ENCODE data around the gene MEF2D.

MEF2D gene

GRCh38 chr1:156530006-156530405 is 29.4 kb upstream of the MEF2D start:
- H3K4me3 ChIP-seq (ENCODE audit: low read depth in 1 of 2, low read length in 1 of 2): no peak overlapping the region
- no peaks in the 10 kb centered on the region for H3K9me3 ChIP-seq
- H3K27me3 ChIP-seq: no peaks in the 10 kb centered on the region
- no peaks in the 10 kb centered on the region for H3K4me1 ChIP-seq (ENCODE audit: control insufficient read depth in 1 of 2, insufficient read depth in 1 of 2, low read depth in 1 of 2, low read length in 1 of 2)
- peaks cover 81% of the 10 kb centered on the region for H3K36me3 ChIP-seq
- no peak overlapping the region for H3K27ac ChIP-seq
- no peak for TF ChIP-seq CTCF (IDR thresholded peaks at IDR 0.05)

- Histone ChIP-seq H3K27ac (no peak overlapping the region), H3K36me3 (peaks cover 70% of the 10 kb centered on the region), H3K4me1 (ENCODE audit: control insufficient read depth in 1 of 2, insufficient read depth in 1 of 2, low read depth in 1 of 2, low read length in 1 of 2) (peaks cover 0 to 6% of the 10 kb centered on the region in 2 experiments), H3K27me3 (no peaks in the 10 kb centered on the region), H3K4me3 (ENCODE audit: low read depth in 1 of 2, low read length in 1 of 2) (no peak overlapping the region), H3K9me3 (no peaks in the 10 kb centered on the region)
- TF ChIP-seq CTCF (IDR thresholded peaks at IDR 0.05): no peak
Measured at GRCh38 chr1:156528875-156529425, 28.4 kb upstream of the MEF2D start.

- peaks cover 63% of the 10 kb centered on the region for H3K36me3 ChIP-seq
Measured at GRCh38 chr1:156528231-156528630, 27.7 kb upstream of the MEF2D start.

GRCh38 chr1:156527584-156527983 is 27.0 kb upstream of the MEF2D start:
- Histone ChIP-seq H3K27me3 (no peaks in the 10 kb centered on the region), H3K9me3 (no peaks in the 10 kb centered on the region), H3K4me3 (ENCODE audit: low read depth in 1 of 2, low read length in 1 of 2) (no peak overlapping the region), H3K36me3 (peaks cover 57% of the 10 kb centered on the region), H3K27ac (no peak overlapping the region), H3K4me1 (ENCODE audit: control insufficient read depth in 1 of 2, insufficient read depth in 1 of 2, low read depth in 1 of 2, low read length in 1 of 2) (peaks cover 0 to 6% of the 10 kb centered on the region in 2 experiments)
- TF ChIP-seq CTCF (IDR thresholded peaks at IDR 0.05): no peak

More at GRCh38 chr1:156528231-156528630, 27.7 kb upstream of the MEF2D start:
- no peak for TF ChIP-seq CTCF (IDR thresholded peaks at IDR 0.05)
- Histone ChIP-seq H3K4me3 (ENCODE audit: low read depth in 1 of 2, low read length in 1 of 2) (no peak overlapping the region), H3K9me3 (no peaks in the 10 kb centered on the region), H3K27ac (no peak overlapping the region), H3K4me1 (ENCODE audit: control insufficient read depth in 1 of 2, insufficient read depth in 1 of 2, low read depth in 1 of 2, low read length in 1 of 2) (peaks cover 0 to 6% of the 10 kb centered on the region in 2 experiments), H3K27me3 (no peaks in the 10 kb centered on the region)

GRCh38 chr1:156525856-156526489 is 25.4 kb upstream of the MEF2D start:
- H3K27ac ChIP-seq: no peak overlapping the region
- no peak for TF ChIP-seq CTCF (IDR thresholded peaks at IDR 0.05)

More at GRCh38 chr1:156525856-156526489, 25.4 kb upstream of the MEF2D start:
- peaks cover 0 to 6% of the 10 kb centered on the region in 2 experiments for H3K4me1 ChIP-seq (ENCODE audit: control insufficient read depth in 1 of 2, insufficient read depth in 1 of 2, low read depth in 1 of 2, low read length in 1 of 2)
- H3K4me3 ChIP-seq (ENCODE audit: low read depth in 1 of 2, low read length in 1 of 2): no peak overlapping the region
- H3K9me3 ChIP-seq: no peaks in the 10 kb centered on the region
- peaks cover 44% of the 10 kb centered on the region for H3K36me3 ChIP-seq
- H3K27me3 ChIP-seq: no peaks in the 10 kb centered on the region

Data from neutrophil (primary cell).